Inferior parietal cortex (tissue), 1 donor: Measurements from ENCODE around the gene DYNC1I1.

ENCODE experiments used
- DNase-seq: peaks from one replicate; pipeline ENCODE4 v3.0.0-alpha.2; 2016; ENCODE audit errors: extremely low spot score

Gene DYNC1I1

GRCh38 chr7:96021568-96021967 is 249.2 kb downstream of the DYNC1I1 start:
- DNase-seq: no peak

GRCh38 chr7:96023387-96023786 is 251.0 kb downstream of the DYNC1I1 start:
- no peak for DNase-seq

DNA sequence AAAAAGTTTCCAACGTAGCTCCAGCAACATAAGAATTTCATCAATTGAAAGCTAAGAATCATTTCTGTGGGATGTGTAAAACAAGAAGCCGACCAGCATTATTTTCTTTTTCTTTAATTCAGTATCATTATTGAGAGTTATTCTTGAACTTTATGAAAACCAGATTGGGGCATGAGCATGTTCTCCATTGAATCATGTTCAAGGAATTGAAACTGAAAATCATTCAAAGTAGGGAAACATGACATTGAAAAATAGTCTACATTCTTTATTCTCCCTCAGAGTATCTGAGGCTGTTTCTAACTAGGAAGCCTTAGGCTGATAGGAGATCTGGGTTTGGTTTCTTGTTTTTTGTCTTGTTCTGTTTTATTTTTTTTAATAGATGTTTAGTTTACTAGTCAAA is 253.7 kb downstream of the DYNC1I1 start:
- DNase-seq: no peak

DNA sequence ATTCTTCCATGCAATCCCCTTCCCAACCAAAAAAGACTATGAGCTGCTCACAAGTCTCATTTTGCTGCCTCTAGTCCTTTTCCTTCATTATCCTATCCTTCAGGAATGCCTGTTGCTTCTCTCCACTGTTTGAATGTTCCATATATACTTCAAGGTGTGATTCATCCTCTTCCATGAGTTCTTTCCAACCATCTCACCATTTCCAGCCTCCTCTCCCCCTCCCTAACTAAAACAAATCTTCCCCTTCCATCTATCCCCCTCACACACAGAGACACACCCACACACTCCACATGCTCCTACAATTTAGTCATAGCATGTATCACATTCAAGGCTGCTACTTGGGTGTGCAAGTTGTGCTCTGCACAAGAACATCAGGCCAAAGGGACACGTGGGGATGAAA is 254.3 kb downstream of the DYNC1I1 start:
- no peak for DNase-seq

DNA sequence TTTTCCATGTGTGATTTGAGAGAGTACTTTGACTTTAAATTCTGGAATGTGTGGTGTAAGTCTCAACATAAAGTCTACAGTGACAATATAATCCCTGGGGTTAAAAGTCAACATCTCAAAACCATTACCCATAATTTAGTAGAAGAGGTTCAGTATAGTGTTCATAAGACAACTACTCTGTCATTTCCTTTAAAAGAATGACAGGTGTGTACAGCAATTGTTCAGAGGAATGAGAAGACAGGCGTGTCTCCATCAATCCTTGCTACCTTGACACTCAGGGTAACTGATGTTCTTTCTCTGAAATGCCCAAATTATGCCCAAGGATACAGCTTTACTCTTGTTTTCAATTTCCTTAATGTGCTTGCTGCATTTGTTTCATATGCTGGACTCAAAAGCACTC is 256.4 kb downstream of the DYNC1I1 start:
- DNase-seq: no peak

GRCh38 chr7:96033009-96033598 is 260.8 kb downstream of the DYNC1I1 start:
- DNase-seq: no peak

- DNase-seq: no peak
These were observed 262.8 kb downstream of the DYNC1I1 start for GRCh38 chr7:96034940-96035727.

DNA sequence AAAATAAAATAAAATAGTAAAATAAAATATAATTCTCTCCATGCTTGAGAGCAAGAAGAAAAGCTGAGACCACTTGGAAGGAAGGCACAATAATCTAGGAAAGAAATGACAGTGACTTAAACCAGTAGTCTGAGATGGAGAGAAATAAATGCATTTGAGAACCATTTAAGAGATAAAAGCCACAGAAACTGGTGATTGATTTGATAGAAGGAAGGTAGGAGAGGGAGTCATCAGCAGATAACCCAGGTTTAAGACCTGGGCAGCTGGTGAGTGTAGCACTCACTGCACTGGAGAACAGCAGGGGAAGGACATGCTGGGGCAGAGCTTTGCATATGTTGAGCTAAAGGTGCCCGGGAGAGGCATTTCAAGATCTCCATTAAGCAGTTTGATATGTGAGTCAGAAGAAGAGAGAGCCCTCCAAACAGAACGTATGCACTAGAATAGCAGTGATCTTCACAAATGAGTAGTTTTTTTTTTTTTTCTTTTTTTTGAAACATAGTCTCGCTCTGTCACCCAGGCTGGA is 268.0 kb downstream of the DYNC1I1 start:
- DNase-seq: no peak

- no peak for DNase-seq
These were observed 268.8 kb downstream of the DYNC1I1 start for GRCh38 chr7:96041171-96041570.

GRCh38 chr7:96045181-96045580 is 272.8 kb downstream of the DYNC1I1 start:
- no peak for DNase-seq

DNA sequence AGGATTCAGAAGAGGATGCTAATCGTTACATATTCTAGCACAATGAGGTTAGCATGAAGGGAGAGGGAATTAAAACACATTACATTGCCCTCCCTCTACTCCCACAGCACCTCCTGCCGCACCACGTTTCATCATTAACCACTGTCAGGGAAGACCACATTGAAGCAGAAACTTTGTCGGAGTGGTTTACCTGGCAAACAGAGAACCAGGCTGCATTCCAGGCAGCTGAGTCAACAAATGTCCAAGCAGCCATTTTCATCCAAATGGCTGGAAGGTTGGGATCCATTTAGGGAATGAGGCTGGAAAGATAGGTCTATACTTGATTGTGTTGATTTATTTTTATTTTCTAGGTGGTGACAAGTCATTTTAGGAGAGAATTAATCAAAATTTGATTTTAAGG is 273.6 kb downstream of the DYNC1I1 start:
- no peak for DNase-seq

DNA sequence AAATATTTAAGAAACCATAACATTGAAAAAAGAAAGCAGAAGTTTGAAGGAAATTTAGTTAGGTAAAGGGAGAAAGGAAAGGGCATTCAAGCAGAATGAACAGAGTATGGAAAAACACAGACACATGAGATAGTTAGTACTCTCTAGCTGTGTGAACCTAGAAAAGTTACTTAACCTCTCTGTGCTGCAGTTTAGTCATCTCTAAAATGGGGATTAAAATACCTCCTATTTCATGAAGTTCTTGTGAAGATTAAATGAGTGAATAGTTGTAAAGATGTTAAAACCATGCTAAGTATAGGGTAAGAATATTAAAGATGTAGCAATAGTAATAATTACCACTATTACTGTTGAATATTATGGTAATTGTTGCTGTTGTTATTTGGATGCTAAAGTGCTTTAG is 279.9 kb downstream of the DYNC1I1 start:
- no peak for DNase-seq

- DNase-seq: no peak
These were observed 280.6 kb downstream of the DYNC1I1 start for GRCh38 chr7:96052860-96053470.

GRCh38 chr7:96055717-96056116 is 283.4 kb downstream of the DYNC1I1 start:
- DNase-seq: no peak

DNA sequence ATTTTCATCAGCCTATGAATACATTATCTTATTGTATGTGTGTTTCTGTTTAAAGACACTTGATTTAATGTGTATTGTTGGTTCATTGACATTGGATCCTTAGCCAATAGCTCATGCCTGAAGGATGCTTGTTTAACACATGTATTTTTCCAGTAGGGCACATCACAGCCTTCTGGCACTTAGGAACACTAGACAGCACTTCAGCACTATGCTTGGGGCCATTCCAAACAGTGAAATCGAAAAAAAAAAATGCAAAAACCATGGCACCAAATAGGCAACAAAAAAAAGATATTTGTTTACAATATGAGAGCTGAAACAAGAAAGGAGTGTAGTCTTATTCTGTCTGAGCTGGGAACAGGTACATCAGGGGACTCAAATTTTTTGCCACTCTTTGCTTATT is 286.7 kb downstream of the DYNC1I1 start:
- no peak for DNase-seq

DNA sequence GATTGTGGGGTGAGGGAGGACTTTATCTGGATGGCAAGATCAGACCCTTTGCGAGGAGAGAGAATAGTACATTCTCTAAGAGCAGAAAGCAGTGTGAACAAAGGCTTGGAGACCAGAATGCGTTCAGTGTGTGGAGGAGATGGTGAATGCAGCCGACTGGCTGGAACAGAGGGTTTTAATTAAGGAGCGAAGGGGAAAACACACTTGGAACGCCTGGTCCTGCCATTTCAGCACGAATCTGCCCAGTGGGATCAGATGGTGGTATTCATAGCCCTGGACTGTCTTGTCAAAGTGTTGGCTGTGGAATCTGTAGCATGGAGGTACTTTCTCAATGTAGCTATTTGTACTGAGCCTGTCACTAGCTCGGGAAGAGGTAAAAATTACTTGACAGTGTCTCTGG is 288.7 kb downstream of the DYNC1I1 start:
- DNase-seq: no peak

DNA sequence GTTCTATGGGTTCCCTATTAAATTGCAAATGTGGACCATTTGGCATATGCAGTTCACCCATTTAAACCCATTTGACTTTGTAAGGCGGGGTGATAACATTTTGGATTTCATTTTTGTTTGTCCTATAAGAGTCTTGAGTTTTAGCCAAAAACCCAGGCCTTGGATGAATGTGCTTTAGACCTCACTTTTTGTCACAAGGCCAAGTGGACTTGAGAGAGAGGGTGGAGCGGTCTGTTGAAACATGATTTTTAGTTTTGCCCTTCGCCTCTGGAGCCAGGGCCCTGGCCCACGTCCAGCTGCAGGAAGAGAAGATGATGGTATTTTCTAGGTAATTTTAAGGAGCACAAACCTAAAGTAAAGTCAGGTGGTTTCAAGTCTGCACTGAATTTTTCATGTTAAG is 289.5 kb downstream of the DYNC1I1 start:
- no peak for DNase-seq

DNA sequence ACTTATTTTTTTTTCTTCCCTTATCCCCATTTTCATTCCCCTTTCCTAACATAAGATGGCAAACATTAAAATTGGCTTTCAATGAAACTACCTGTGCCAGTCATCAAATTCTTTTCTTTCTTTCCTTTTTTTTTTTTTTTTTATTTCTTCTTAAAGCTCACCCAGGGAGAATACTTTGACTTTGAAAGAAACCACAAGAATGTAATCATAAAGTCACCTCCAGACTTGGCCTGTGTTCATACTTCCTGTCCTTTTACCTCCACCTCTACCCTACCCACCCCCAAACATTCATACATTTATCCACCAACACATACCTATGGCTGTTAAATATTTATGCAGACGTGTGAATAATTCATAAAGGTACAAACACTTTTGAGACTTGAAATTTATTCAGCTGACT is 295.0 kb downstream of the DYNC1I1 start:
- no peak for DNase-seq

GRCh38 chr7:96069401-96069800 is 297.0 kb downstream of the DYNC1I1 start:
- no peak for DNase-seq

DNA sequence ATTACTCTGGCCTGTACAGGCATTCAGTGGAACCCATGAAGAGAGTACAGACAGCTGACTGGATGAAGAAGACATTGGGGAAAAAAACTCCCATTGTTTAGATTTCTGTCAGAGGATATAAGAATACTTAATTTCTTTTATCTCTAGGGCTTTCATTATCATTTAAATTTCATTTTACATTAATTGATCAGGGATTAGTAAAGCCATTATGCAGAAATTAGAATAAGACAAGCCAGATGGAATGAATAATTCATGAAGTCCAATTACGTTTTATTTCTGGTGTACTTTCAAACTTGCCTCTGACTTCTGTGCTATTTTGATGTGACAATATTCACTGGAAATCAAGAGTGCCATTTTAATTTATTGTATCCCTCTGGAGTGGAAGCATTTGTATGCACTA is 302.5 kb downstream of the DYNC1I1 start:
- no peak for DNase-seq

- DNase-seq: peak; percentile 68
These were observed 303.4 kb downstream of the DYNC1I1 start for GRCh38 chr7:96075510-96076349.

DNA sequence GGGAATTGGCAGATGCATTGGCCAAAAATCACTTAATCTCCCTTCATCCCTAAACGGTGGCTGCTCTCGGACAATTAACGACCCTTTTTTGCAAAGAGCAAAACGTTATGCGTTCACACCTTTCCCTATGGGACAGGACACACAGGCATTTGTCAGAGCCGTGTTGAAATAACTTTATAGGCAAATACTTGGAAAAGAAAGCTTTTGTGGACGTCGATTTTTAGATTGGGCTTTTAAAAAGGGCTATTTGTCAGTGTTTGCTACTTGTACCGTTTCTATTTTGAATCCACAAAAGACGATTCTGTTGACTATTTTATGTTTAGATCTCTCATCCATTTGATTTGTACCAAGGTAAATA is 304.0 kb downstream of the DYNC1I1 start:
- DNase-seq: no peak
